GM19463 (cell line): Measurements from ENCODE around the gene REPIN1.

ENCODE experiments used
- ATAC-seq: cut with Tn5 transposase; IDR thresholded peaks from one replicate; pipeline ENCODE4 v1.9.1; 2021; ENCODE audit warnings: mild to moderate bottlenecking, moderate library complexity; ENCODE audit not compliant: unreplicated experiment

The REPIN1 gene

GRCh38 chr7:150388709-150389531 lies 20.3 kb downstream of the REPIN1 start:
- no peak for ATAC-seq

GRCh38 chr7:150389532-150389816 lies 20.9 kb downstream of the REPIN1 start:
- ATAC-seq = no peak

- no peak for ATAC-seq
These were observed 21.6 kb downstream of the REPIN1 start for GRCh38 chr7:150390205-150390604.

GRCh38 chr7:150393325-150393724 lies 24.7 kb downstream of the REPIN1 start:
- no peak for ATAC-seq

- no peak for ATAC-seq
These were observed 27.8 kb downstream of the REPIN1 start for GRCh38 chr7:150396426-150396825.

GRCh38 chr7:150396851-150397260 lies 28.2 kb downstream of the REPIN1 start:
- ATAC-seq = no peak

- ATAC-seq = no peak
These were observed 28.9 kb downstream of the REPIN1 start for GRCh38 chr7:150397346-150398107.

- no peak for ATAC-seq
These were observed 29.7 kb downstream of the REPIN1 start for GRCh38 chr7:150398108-150398964.

GRCh38 chr7:150398965-150399320 lies 30.3 kb downstream of the REPIN1 start:
- ATAC-seq = no peak

GRCh38 chr7:150399421-150400007 lies 30.9 kb downstream of the REPIN1 start:
- ATAC-seq = no peak

GRCh38 chr7:150400008-150400787 lies 31.6 kb downstream of the REPIN1 start:
- ATAC-seq = peak; percentile 39

GRCh38 chr7:150400788-150401423 lies 32.3 kb downstream of the REPIN1 start:
- ATAC-seq = no peak

- peak; percentile 26 for ATAC-seq
These were observed 32.8 kb downstream of the REPIN1 start for GRCh38 chr7:150401424-150401790.

- no peak for ATAC-seq
These were observed 33.4 kb downstream of the REPIN1 start for GRCh38 chr7:150401861-150402631.

- ATAC-seq = no peak
These were observed 34.2 kb downstream of the REPIN1 start for GRCh38 chr7:150402671-150403321.

GRCh38 chr7:150403376-150404171 lies 35.0 kb downstream of the REPIN1 start:
- ATAC-seq = no peak

GRCh38 chr7:150404172-150404804 lies 35.7 kb downstream of the REPIN1 start:
- no peak for ATAC-seq
